PC-9 (cell line): ENCODE measurements around the gene GDPD5. TPM values are rescaled to one million over a fixed set of nuclear protein-coding genes. Genes with fewer than 3 reads are reported as not detected.
A peak's percentile ranks its signal among the peaks of the same experiment; 100 is the strongest.

Source experiments
- BruUV-seq: library from RNA; stranded (reverse); fragments of 400-500 nt; replicated peaks from 2 replicates; lab custom pipeline; 2021; lab: Mats Ljungman, UMichigan
- CTCF ChIA-PET: fragments of 300-600 bp; sonication (Branson Sonifier 250); formaldehyde crosslinking; loops from one replicate; lab custom pipeline; 2022; ENCODE audit warnings: antibody characterized with exemption; lab: Charles Lee
- POLR2A ChIA-PET: fragments of 300-600 bp; sonication (Branson Sonifier 250); formaldehyde crosslinking; loops from one replicate; lab custom pipeline; 2022; ENCODE audit warnings: antibody characterized with exemption; ENCODE audit not compliant: unreplicated experiment; lab: Charles Lee
- DNase-seq, 2 experiments: peaks; one replicate each; pipeline versions ENCODE4 v3.0.0 to v3.0.0-alpha.2; 2015 to 2022; ENCODE audit warnings: mixed read lengths in 1 of 2
- H2AFZ ChIP-seq: fragments of 200-600 bp; sonication (generic); 2 replicates; pipeline ENCODE4 v1.8.1; 2017; ENCODE audit warnings: antibody characterized with exemption
- H3F3A ChIP-seq: fragments of 200-600 bp; sonication (generic); 2 replicates; pipeline ENCODE4 v1.8.1; 2017; ENCODE audit warnings: antibody characterized with exemption, mild to moderate bottlenecking, low read depth; ENCODE audit not compliant: insufficient read depth
- H3K27ac ChIP-seq: fragments of 200-600 bp; sonication (generic); 2 replicates; pipeline ENCODE4 v1.6.1; 2016; ENCODE audit warnings: mixed run types
- H3K27me3 ChIP-seq: fragments of 200-600 bp; sonication (generic); 2 replicates; pipeline ENCODE4 v1.6.1; 2016; ENCODE audit warnings: low read depth, mixed run types; ENCODE audit not compliant: insufficient read depth
- H3K36me3 ChIP-seq: fragments of 200-600 bp; sonication (generic); 2 replicates; pipeline ENCODE4 v1.6.1; 2016; ENCODE audit warnings: low read depth, mixed run types
- H3K4me1 ChIP-seq: fragments of 200-600 bp; sonication (generic); replicated peaks from 2 replicates; pipeline ENCODE4 v1.6.1; 2016; ENCODE audit warnings: mixed run types; ENCODE audit not compliant: insufficient read depth
- H3K4me2 ChIP-seq: fragments of 200-600 bp; sonication (generic); 2 replicates; pipeline ENCODE4 v1.6.1; 2017; ENCODE audit warnings: mixed run types
- H3K4me3 ChIP-seq: fragments of 200-600 bp; sonication (generic); 2 replicates; pipeline ENCODE4 v1.6.1; 2016; ENCODE audit warnings: mixed run types
- H3K79me2 ChIP-seq: fragments of 200-600 bp; sonication (generic); 2 replicates; pipeline ENCODE4 v1.6.1; 2017; ENCODE audit warnings: low read depth, mixed run types
- H3K9me2 ChIP-seq: fragments of 200-600 bp; sonication (generic); 2 replicates; pipeline ENCODE4 v1.8.1; 2017; ENCODE audit warnings: mild to moderate bottlenecking; ENCODE audit not compliant: insufficient read depth
- H3K9me3 ChIP-seq: fragments of 200-600 bp; sonication (generic); 2 replicates; pipeline ENCODE4 v1.8.1; 2016; ENCODE audit warnings: low read depth; ENCODE audit not compliant: insufficient read depth
- H4K20me1 ChIP-seq: fragments of 200-600 bp; sonication (generic); 2 replicates; pipeline ENCODE4 v1.8.1; 2017; ENCODE audit not compliant: insufficient read depth
- EZH2 ChIP-seq: fragments of 200-600 bp; sonication (generic); IDR thresholded peaks from 2 replicates; pipeline ENCODE4 v1.8.0; 2017; ENCODE audit warnings: antibody characterized with exemption, low read depth
- intact Hi-C: fragments of 100-400 bp; cut with micrococcal nuclease; formaldehyde crosslinking; loops from one replicate; pipeline ENCODE4 v1.10.0; 2022; ENCODE audit not compliant: unreplicated experiment
- total RNA-seq: library from RNA; stranded (reverse); gene quantifications from 2 replicates; pipeline ENCODE4 v1.2.3, GENCODE V29; 2021
- TF ChIP-seq, protein P1 (sequence below): fragments of 200-600 bp; sonication (generic); conservative IDR thresholded peaks from 2 replicates; pipeline ENCODE4 v1.6.1; 2017; ENCODE audit warnings: mixed run types, antibody characterized with exemption, mild to moderate bottlenecking, moderate library complexity

Gene GDPD5
- total RNA-seq, 1 experiment from 2014 or later, result 7.9 TPM

DNA sequence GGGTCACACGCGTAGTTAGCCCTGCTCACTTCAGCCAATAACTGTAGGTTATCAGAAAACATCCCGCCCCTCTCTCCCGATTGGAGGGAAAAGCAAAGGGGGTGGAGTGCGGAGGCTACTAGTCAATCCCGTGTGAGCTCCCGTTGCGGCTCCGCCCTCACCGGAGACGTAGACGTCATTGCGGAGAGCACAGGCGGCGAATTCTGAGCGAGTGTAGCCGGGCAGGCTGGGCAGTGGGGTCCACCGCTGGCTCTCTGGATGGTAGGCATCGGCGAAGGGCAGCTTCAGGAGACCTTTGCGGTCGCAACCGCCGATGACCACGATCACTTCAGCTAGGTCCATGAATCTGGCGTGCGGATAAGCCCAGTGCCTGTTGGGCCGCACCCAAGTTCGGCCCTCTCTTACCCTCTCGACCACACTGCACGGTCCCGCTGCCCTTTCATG is 97.4 kb downstream of the GDPD5 start:
- no peaks in the 10 kb centered on the region for H4K20me1 ChIP-seq
- BruUV-seq, result no TSS peak
- H3K79me2 ChIP-seq, result no peaks in the 10 kb centered on the region
- no peak for TF ChIP-seq EZH2
- TF ChIP-seq, protein P1, sequence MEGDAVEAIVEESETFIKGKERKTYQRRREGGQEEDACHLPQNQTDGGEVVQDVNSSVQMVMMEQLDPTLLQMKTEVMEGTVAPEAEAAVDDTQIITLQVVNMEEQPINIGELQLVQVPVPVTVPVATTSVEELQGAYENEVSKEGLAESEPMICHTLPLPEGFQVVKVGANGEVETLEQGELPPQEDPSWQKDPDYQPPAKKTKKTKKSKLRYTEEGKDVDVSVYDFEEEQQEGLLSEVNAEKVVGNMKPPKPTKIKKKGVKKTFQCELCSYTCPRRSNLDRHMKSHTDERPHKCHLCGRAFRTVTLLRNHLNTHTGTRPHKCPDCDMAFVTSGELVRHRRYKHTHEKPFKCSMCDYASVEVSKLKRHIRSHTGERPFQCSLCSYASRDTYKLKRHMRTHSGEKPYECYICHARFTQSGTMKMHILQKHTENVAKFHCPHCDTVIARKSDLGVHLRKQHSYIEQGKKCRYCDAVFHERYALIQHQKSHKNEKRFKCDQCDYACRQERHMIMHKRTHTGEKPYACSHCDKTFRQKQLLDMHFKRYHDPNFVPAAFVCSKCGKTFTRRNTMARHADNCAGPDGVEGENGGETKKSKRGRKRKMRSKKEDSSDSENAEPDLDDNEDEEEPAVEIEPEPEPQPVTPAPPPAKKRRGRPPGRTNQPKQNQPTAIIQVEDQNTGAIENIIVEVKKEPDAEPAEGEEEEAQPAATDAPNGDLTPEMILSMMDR, result no peak
- peaks cover 33% of the 10 kb centered on the region for H3F3A ChIP-seq
- peak overlapping the region; percentile 72 for H2AFZ ChIP-seq
- peak overlapping the region; percentile 52 for H3K4me3 ChIP-seq
- peaks cover 21% of the 10 kb centered on the region for H3K4me1 ChIP-seq
- H3K9me2 ChIP-seq, result no peaks in the 10 kb centered on the region
- peak; percentile 95 for DNase-seq
- intact Hi-C loops, result no loop called here
- ChIA-PET CTCF (interaction anchor here (0.6 kb wide), 1 partner anchor 146 kb away, joined by 3 read pairs; no protein-coding TSS in a partner anchor), POLR2A (interaction anchor here (0.5 to 0.8 kb wide), 8 partner anchors 10 to 673 kb away, joined by 3 to 14 read pairs (median 7); no protein-coding TSS in a partner anchor)
- H3K4me2 ChIP-seq, result peak overlapping the region; percentile 84
- H3K27me3 ChIP-seq, result no peaks in the 10 kb centered on the region
- H3K9me3 ChIP-seq, result no peaks in the 10 kb centered on the region
- no peaks in the 10 kb centered on the region for H3K36me3 ChIP-seq
- no peak overlapping the region for H3K27ac ChIP-seq

DNA sequence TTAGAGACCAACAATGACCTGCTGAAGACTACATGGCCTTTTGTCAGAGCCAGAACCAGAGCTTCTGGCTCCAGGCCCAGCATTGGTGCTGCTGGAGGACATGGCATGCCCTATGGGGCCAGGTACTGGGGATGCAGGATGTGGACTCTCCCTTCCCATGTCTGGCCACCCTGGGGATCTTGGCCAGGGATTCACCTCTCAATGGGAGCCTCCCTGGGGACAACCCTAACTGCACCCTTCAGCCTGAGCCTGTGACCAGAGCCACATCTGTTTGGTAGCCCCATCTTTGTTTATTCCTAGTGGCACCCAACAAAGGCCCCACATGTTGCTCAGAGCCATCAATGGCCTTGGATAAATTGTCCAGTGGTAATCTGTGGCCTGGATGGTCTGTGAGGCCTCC is 98.6 kb downstream of the GDPD5 start:
- intact Hi-C loops, result no loop called here
- no peaks in the 10 kb centered on the region; the same call in 1 of the 2 replicates for H3K36me3 ChIP-seq
- BruUV-seq, result no TSS peak
- no peak for DNase-seq
- H3K9me2 ChIP-seq, result no peaks in the 10 kb centered on the region
- TF ChIP-seq EZH2, result no peak
- TF ChIP-seq, protein P1, result no peak
- H3K4me3 ChIP-seq, result no peak overlapping the region
- H3K27ac ChIP-seq, result no peak overlapping the region
- peaks cover 26% of the 10 kb centered on the region for H3K4me1 ChIP-seq
- H3F3A ChIP-seq, result peaks cover 43% of the 10 kb centered on the region
- no peak overlapping the region for H2AFZ ChIP-seq
- H3K27me3 ChIP-seq, result no peaks in the 10 kb centered on the region
- no peaks in the 10 kb centered on the region for H4K20me1 ChIP-seq
- ChIA-PET CTCF (no interaction called here), POLR2A (no interaction called here)
- no peak overlapping the region for H3K4me2 ChIP-seq
- no peaks in the 10 kb centered on the region for H3K79me2 ChIP-seq
- H3K9me3 ChIP-seq, result no peaks in the 10 kb centered on the region

DNA sequence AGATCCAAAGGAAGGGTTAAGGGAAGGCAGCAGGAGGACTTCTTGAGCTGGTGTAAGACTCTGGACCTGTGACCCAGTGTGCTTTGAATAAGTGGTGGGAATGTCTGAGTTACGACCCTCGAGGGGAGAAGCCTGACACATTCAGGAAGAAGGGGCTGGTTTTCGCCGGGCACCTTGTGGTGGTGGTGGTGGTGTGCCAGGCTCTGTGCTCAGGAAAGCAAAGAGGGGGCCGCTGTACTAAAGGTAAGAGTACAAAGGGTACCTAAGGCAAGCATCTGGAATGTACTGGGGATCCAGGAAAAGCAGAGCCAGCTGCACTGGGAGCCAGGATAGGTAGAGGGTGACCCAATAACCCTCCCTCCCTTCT is 99.0 kb downstream of the GDPD5 start:
- Histone ChIP-seq H3K27me3 (no peaks in the 10 kb centered on the region), H3K9me2 (no peaks in the 10 kb centered on the region), H4K20me1 (no peaks in the 10 kb centered on the region), H3K27ac (no peak overlapping the region), H3K4me1 (peaks cover 30% of the 10 kb centered on the region), H3K36me3 (no peaks in the 10 kb centered on the region; the same call in 1 of the 2 replicates), H3F3A (peaks cover 48% of the 10 kb centered on the region), H3K4me2 (no peak overlapping the region), H3K9me3 (no peaks in the 10 kb centered on the region), H3K4me3 (no peak overlapping the region), H2AFZ (no peak overlapping the region), H3K79me2 (no peaks in the 10 kb centered on the region)
- DNase-seq, result no peak
- TF ChIP-seq, protein P1, result no peak
- no peak for TF ChIP-seq EZH2
- intact Hi-C loops, result no loop called here
- ChIA-PET POLR2A (no interaction called here), CTCF (no interaction called here)
- BruUV-seq, result no TSS peak
